ENCODE measurements around the gene SDC3.

Gene SDC3

GRCh38 chr1:30936541-30937171 lies 28.1 kb upstream of the SDC3 start:
- TF ChIP-seq NFIC (IDR thresholded peaks at IDR 0.05) (no peak), EP300 (IDR thresholded peaks at IDR 0.05; ENCODE audit: borderline replicate concordance) (no peak), CEBPB (IDR thresholded peaks at IDR 0.05) (no peak), TCF12 (IDR thresholded peaks at IDR 0.05; ENCODE audit: low read depth) (no peak), ZBTB7A (IDR thresholded peaks at IDR 0.05; ENCODE audit: low read depth) (no peak), RAD21 (IDR thresholded peaks at IDR 0.05; ENCODE audit: low read depth) (no peak), TAF1 (IDR thresholded peaks at IDR 0.05; ENCODE audit: low read depth) (no peak), FOXM1 (IDR thresholded peaks at IDR 0.05; ENCODE audit: borderline replicate concordance, low read depth) (no peak), YY1 (IDR thresholded peaks at IDR 0.05; ENCODE audit: low read depth) (no peak), USF1 (IDR thresholded peaks at IDR 0.05) (no peak), CREB1 (IDR thresholded peaks at IDR 0.05; ENCODE audit: low read depth) (no peak), MAX (IDR thresholded peaks at IDR 0.05) (no peak), TEAD4 (IDR thresholded peaks at IDR 0.05) (no peak), EGR1 (IDR thresholded peaks at IDR 0.05) (no peak)
- TF ChIP-seq, protein P1, sequence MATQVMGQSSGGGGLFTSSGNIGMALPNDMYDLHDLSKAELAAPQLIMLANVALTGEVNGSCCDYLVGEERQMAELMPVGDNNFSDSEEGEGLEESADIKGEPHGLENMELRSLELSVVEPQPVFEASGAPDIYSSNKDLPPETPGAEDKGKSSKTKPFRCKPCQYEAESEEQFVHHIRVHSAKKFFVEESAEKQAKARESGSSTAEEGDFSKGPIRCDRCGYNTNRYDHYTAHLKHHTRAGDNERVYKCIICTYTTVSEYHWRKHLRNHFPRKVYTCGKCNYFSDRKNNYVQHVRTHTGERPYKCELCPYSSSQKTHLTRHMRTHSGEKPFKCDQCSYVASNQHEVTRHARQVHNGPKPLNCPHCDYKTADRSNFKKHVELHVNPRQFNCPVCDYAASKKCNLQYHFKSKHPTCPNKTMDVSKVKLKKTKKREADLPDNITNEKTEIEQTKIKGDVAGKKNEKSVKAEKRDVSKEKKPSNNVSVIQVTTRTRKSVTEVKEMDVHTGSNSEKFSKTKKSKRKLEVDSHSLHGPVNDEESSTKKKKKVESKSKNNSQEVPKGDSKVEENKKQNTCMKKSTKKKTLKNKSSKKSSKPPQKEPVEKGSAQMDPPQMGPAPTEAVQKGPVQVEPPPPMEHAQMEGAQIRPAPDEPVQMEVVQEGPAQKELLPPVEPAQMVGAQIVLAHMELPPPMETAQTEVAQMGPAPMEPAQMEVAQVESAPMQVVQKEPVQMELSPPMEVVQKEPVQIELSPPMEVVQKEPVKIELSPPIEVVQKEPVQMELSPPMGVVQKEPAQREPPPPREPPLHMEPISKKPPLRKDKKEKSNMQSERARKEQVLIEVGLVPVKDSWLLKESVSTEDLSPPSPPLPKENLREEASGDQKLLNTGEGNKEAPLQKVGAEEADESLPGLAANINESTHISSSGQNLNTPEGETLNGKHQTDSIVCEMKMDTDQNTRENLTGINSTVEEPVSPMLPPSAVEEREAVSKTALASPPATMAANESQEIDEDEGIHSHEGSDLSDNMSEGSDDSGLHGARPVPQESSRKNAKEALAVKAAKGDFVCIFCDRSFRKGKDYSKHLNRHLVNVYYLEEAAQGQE (IDR thresholded peaks at IDR 0.05; ENCODE audit: low read depth), result no peak

DNA sequence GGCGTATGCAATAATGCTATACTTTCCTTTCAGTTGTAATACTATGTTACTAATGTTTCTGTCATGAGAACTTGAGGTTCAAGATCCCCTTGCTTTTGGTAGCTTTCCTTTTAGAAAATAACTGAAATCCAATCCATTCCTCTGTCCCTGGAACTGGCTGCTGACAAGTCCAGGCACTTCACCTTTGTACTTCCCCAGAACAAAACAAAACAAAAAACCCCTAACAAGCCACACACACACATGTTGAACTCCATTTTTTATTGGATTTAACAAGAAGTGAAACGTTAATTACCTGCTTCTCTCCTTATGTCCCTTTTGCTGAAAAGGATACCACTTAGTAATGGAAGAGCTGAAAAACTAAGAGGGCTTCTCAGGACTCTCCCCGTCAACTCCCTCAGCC lies 26.1 kb upstream of the SDC3 start:
- no peak for TF ChIP-seq TEAD4 (IDR thresholded peaks at IDR 0.05)
- TF ChIP-seq RAD21 (IDR thresholded peaks at IDR 0.05; ENCODE audit: low read depth), result no peak
- TF ChIP-seq NFIC (IDR thresholded peaks at IDR 0.05), result no peak
- no peak for TF ChIP-seq EGR1 (IDR thresholded peaks at IDR 0.05)
- TF ChIP-seq USF1 (IDR thresholded peaks at IDR 0.05), result no peak
- no peak for TF ChIP-seq EP300 (IDR thresholded peaks at IDR 0.05; ENCODE audit: borderline replicate concordance)

DNA sequence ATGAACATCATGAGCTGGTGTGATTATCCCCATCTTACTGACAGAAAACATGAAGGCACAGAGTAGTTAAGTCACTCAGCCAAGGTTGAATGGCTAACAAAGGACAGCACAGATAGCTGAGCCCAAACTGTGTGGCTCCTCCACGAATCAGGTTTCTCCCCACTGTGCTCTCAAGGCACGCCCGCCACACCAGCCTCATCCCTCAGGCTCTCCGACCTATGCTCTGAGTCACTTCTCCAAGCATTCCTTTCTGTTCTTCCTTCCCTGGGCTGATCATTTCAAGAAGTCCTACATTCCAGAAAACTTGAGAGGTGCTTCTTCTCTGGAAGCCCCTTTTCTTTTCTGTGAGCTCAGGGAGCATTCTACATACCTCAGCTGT lies 25.3 kb upstream of the SDC3 start:
- TF ChIP-seq NFIC (IDR thresholded peaks at IDR 0.05) (no peak), EGR1 (IDR thresholded peaks at IDR 0.05) (no peak), ZBTB7A (IDR thresholded peaks at IDR 0.05; ENCODE audit: low read depth) (no peak), RAD21 (IDR thresholded peaks at IDR 0.05; ENCODE audit: low read depth) (no peak), MAX (IDR thresholded peaks at IDR 0.05) (no peak), EP300 (IDR thresholded peaks at IDR 0.05; ENCODE audit: borderline replicate concordance) (no peak)
- TF ChIP-seq, protein P1 (IDR thresholded peaks at IDR 0.05; ENCODE audit: low read depth), result no peak

GRCh38 chr1:30930631-30931173 lies 22.1 kb upstream of the SDC3 start:
- no peak for TF ChIP-seq CEBPB (IDR thresholded peaks at IDR 0.05)
- no peak for TF ChIP-seq EGR1 (IDR thresholded peaks at IDR 0.05)
- no peak for TF ChIP-seq RAD21 (IDR thresholded peaks at IDR 0.05; ENCODE audit: low read depth)
- no peak for TF ChIP-seq MAX (IDR thresholded peaks at IDR 0.05)
- no peak for TF ChIP-seq TEAD4 (IDR thresholded peaks at IDR 0.05)

DNA sequence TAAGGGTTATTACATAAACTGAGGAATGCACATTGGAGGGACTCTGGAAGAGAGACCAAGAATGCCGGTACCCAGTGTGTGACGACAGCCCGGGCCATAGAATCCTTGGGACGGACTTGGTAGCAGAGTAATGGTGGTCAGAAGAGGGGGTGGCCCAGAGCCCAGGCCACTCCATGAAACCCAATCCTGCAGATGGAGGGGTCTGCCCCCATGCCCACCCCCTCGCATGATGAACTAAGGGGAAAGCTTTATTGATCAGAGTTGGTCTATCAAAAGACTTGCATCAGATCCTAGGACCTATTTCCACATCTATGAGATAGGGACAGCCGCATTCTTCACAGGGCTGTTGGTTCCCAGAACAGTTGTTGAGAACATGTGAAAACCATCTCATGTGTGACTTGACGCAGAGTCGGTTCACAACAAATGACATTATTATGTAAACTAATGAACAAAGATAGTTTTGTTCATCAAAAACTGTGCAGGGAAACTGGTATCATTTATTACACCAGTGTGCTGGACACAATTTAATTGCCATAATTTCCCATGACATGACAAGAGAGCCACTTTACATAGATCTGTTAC lies 21.5 kb upstream of the SDC3 start:
- TF ChIP-seq, protein P1 (IDR thresholded peaks at IDR 0.05; ENCODE audit: low read depth), result no peak
- no peak for TF ChIP-seq TAF1 (IDR thresholded peaks at IDR 0.05; ENCODE audit: low read depth)
- no peak for TF ChIP-seq CREB1 (IDR thresholded peaks at IDR 0.05; ENCODE audit: low read depth)
- no peak for TF ChIP-seq RAD21 (IDR thresholded peaks at IDR 0.05; ENCODE audit: low read depth)
- TF ChIP-seq TEAD4 (IDR thresholded peaks at IDR 0.05), result no peak
- no peak for TF ChIP-seq ZBTB7A (IDR thresholded peaks at IDR 0.05; ENCODE audit: low read depth)
- no peak for TF ChIP-seq EGR1 (IDR thresholded peaks at IDR 0.05)
- TF ChIP-seq CEBPB (IDR thresholded peaks at IDR 0.05), result no peak
- TF ChIP-seq TCF12 (IDR thresholded peaks at IDR 0.05; ENCODE audit: low read depth), result no peak
- no peak for TF ChIP-seq FOXM1 (IDR thresholded peaks at IDR 0.05; ENCODE audit: borderline replicate concordance, low read depth)
- TF ChIP-seq NFIC (IDR thresholded peaks at IDR 0.05), result no peak
- no peak for TF ChIP-seq EP300 (IDR thresholded peaks at IDR 0.05; ENCODE audit: borderline replicate concordance)
- TF ChIP-seq USF1 (IDR thresholded peaks at IDR 0.05), result no peak
- TF ChIP-seq MAX (IDR thresholded peaks at IDR 0.05), result no peak

Measured in Ishikawa (cell line).